CD4-positive, CD25-positive, alpha-beta regulatory T cell (primary cell): ENCODE measurements around the gene ZC3HAV1L. TPM values are rescaled to one million over a fixed set of nuclear protein-coding genes. Genes with fewer than 3 reads are reported as not detected.
A peak's percentile ranks its signal among the peaks of the same experiment; 100 is the strongest.
"Not testable (repeated sequence)": the region's sequence is repeated elsewhere in the genome, so short reads cannot be mapped to it uniquely, and the experiment has no call there.

Experiments used
- ATAC-seq, 2 donors: fragments of 150-1000 bp; cut with Tn5 transposase; one replicate each; pipeline ENCODE4 v1.10.0; 2021; ENCODE audit warnings: low read depth in 2 of 2, moderate number of reproducible peaks in 2 of 2, moderate library complexity in 1 of 2
- DNase-seq, 3 donors: peaks; one replicate each; pipeline versions ENCODE4 v3.0.0 to v3.0.0-alpha.2; 2012 to 2022; ENCODE audit warnings: mixed read lengths in 1 of 3
- H3K27ac ChIP-seq: one replicate; pipeline ENCODE4 v1.7.0; 2013; ENCODE audit warnings: mild to moderate bottlenecking, low read length; ENCODE audit not compliant: insufficient read depth, poor library complexity, severe bottlenecking
- H3K27me3 ChIP-seq: one replicate; pipeline ENCODE4 v1.7.0; 2013; ENCODE audit warnings: low read length; ENCODE audit not compliant: control insufficient read depth, insufficient read depth
- H3K36me3 ChIP-seq: one replicate; pipeline ENCODE4 v1.7.0; 2013; ENCODE audit warnings: mild to moderate bottlenecking, low read length, moderate library complexity; ENCODE audit not compliant: control insufficient read depth, insufficient read depth
- H3K4me1 ChIP-seq: 2 replicates; pipeline ENCODE4 v1.7.0; 2013; ENCODE audit warnings: mild to moderate bottlenecking, low read length; ENCODE audit not compliant: insufficient read depth, control insufficient read depth, poor library complexity, severe bottlenecking
- H3K4me3 ChIP-seq: one replicate; pipeline ENCODE4 v1.7.0; 2013; ENCODE audit warnings: low read depth, mild to moderate bottlenecking, low read length, moderate library complexity
- H3K9me3 ChIP-seq, 2 experiments: 1 replicate in 1 of 2; 2 replicates in 1 of 2; pipeline ENCODE4 v1.7.0; 2013; ENCODE audit warnings: low read length in 2 of 2, mild to moderate bottlenecking in 1 of 2, moderate library complexity in 1 of 2; ENCODE audit not compliant: control insufficient read depth in 2 of 2
- H3K27ac Mint-ChIP-seq, 3 donors: one replicate each; pipeline ENCODE4 v1.8.0; 2020 to 2022; ENCODE audit warnings: mild to moderate bottlenecking in 3 of 3, mixed read lengths in 3 of 3, moderate library complexity in 2 of 3
- H3K27me3 Mint-ChIP-seq: one replicate; pipeline ENCODE4 v1.8.0; 2022; ENCODE audit warnings: mild to moderate bottlenecking, mixed read lengths
- H3K36me3 Mint-ChIP-seq: one replicate; pipeline ENCODE4 v1.8.0; 2020; ENCODE audit warnings: mixed read lengths
- H3K4me1 Mint-ChIP-seq, 4 donors: one replicate each; pipeline ENCODE4 v1.8.0; 2020 to 2022; ENCODE audit warnings: mixed read lengths in 4 of 4, mild to moderate bottlenecking in 1 of 4
- H3K4me3 Mint-ChIP-seq, 4 donors: one replicate each; pipeline ENCODE4 v1.8.0; 2020 to 2022; ENCODE audit warnings: mild to moderate bottlenecking in 4 of 4, mixed read lengths in 4 of 4, moderate library complexity in 3 of 4
- H3K9me3 Mint-ChIP-seq, 7 donors: one replicate each; pipeline ENCODE4 v1.8.0; 2020 to 2022; ENCODE audit warnings: mixed read lengths in 7 of 7, mild to moderate bottlenecking in 3 of 7, moderate library complexity in 2 of 7
- polyA plus RNA-seq, 4 donors: library from polyadenylated mRNA; unstranded; fragments of 300-500 nt; fragmentation: Illumina TruSeq; gene quantifications; one replicate each; pipeline ENCODE4 v1.2.3, GENCODE V29; 2021
- total RNA-seq: library from RNA; stranded (reverse); gene quantifications from one replicate; pipeline ENCODE4 v1.2.3, GENCODE V29; 2022

ZC3HAV1L gene
- total and polyA plus RNA-seq, 5 donors from 2014 or later: 0.25 to 1.4 (median 0.75) TPM; not detected in 1

DNA sequence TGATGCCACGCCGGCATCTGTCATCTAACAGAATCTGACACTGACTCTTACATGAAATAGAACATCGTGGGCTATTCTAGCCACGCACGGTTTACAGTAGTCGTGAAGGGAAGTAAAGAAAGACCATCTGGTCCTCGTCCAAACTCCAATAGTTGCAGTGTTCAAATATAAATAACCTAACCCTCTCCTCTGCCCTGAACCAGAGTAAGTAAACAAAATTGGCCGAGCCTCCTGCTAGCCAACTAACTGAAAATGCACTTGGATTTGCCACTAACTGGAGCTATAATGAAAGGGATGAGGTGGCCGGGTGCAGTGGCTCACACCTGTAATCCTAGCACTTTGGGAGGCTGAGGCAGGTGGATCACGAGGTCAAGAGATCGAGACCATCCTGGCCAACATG lies 29.5 kb upstream of the ZC3HAV1L start:
- peak overlapping the region in 2 of 3 donors; percentile 7 to 66 for H3K27ac Mint-ChIP-seq
- H3K36me3 ChIP-seq: peaks cover 95% of the 10 kb centered on the region

DNA sequence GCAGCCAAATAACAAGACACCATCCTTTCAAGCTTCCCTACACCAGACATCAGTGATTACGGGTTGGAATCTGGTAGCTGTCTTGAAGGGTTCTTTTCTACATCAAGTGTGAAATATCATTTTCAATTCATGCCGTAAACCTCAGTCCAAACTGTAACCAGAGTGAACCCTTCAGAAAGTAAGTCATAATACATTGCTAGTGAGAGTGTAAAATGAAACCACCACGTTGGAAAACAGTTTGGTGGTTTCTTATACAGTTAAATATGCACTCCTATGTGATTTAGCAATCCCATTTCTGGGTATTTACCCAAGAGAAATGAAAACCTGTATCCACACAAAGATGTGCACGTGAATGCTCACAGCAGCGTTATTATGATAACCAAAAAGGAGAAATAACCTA lies 25.6 kb upstream of the ZC3HAV1L start:
- H3K4me1 Mint-ChIP-seq: peaks cover 17 to 67% (median 35%) of the 10 kb centered on the region in 4 donors
- H3K4me1 ChIP-seq: peaks cover 19% of the 10 kb centered on the region
- H3K27me3 Mint-ChIP-seq: no peaks in the 10 kb centered on the region
- no peaks in the 10 kb centered on the region for H3K9me3 ChIP-seq
- no peak overlapping the region for H3K4me3 ChIP-seq
- no peaks in the 10 kb centered on the region for H3K9me3 Mint-ChIP-seq
- peak overlapping the region in 1 of 4 donors; percentile 29 for H3K4me3 Mint-ChIP-seq
- ATAC-seq: no peak
- peak overlapping the region in 2 of 3 donors; percentile 31 to 59 for H3K27ac Mint-ChIP-seq
- H3K36me3 Mint-ChIP-seq: peaks cover 68% of the 10 kb centered on the region
- DNase-seq: no peak
- H3K27me3 ChIP-seq: no peaks in the 10 kb centered on the region
- H3K27ac ChIP-seq: no peak overlapping the region
- H3K36me3 ChIP-seq: peaks cover 95% of the 10 kb centered on the region

More for the DNA sequence above, 29.5 kb upstream of the ZC3HAV1L start:
- no peaks in the 10 kb centered on the region for H3K27me3 ChIP-seq
- peaks cover 19% of the 10 kb centered on the region for H3K4me1 ChIP-seq
- DNase-seq (no peak), ATAC-seq (no peak)
- Mint-ChIP-seq H3K9me3 (no peaks in the 10 kb centered on the region), H3K4me1 (peaks cover 20 to 76% (median 40%) of the 10 kb centered on the region in 4 donors), H3K4me3 (peak overlapping the region in 1 of 4 donors; percentile 35), H3K27me3 (no peaks in the 10 kb centered on the region), H3K36me3 (peaks cover 73% of the 10 kb centered on the region)
- H3K4me3 ChIP-seq: no peak overlapping the region
- H3K27ac ChIP-seq: no peak overlapping the region
- H3K9me3 ChIP-seq: no peaks in the 10 kb centered on the region

DNA sequence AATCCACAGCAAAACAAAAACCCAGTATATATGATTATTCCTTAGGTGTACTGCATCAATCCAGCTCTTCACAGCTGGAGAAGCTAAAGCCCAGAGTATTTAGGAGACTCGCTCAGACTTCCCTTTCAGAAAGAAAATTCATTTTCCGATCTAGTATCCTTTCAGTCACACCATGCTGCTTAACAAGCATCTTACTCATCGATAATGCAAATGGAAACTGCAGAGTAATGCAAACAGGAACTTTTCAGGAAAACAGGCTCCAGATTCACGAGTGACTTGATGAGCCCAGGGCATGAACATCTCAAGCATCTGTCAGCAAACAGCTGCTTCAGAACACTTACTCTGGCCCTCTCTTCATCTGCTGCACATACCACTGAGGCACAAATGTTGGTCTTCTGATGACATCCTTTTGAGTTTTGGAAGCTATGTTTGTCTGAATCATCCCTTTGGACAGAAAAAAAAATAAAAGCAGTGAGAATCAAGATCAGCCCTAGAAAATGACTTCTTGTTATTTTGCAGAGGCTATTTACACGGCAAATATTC lies 24.9 kb upstream of the ZC3HAV1L start:
- H3K27ac ChIP-seq: no peak overlapping the region

DNA sequence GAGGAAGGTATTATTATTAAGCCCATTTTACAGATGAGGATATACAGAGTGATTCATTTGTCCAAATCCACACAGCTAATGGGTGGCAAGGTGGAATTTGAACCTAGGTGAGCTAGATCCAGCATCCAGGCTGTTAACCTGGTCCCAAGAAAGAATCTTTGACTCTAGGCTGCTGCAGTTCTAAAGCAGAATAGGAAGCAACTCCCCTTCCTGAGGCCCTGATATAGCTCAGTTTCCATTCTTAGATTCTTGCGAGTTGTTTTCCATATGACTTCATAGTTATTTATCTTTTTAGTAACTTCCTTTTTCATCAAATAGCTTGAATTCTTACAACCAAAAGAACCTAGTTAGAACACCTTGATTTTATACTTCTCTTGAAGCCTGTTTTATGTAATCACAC lies 24.1 kb upstream of the ZC3HAV1L start:
- peaks cover 17 to 59% (median 35%) of the 10 kb centered on the region in 4 donors for H3K4me1 Mint-ChIP-seq

More for the DNA sequence above, 24.9 kb upstream of the ZC3HAV1L start:
- peaks cover 67% of the 10 kb centered on the region for H3K36me3 Mint-ChIP-seq
- no peaks in the 10 kb centered on the region for H3K27me3 Mint-ChIP-seq
- Histone ChIP-seq H3K4me3 (no peak overlapping the region), H3K36me3 (peaks cover 95% of the 10 kb centered on the region), H3K4me1 (peaks cover 19% of the 10 kb centered on the region), H3K9me3 (no peaks in the 10 kb centered on the region), H3K27me3 (no peaks in the 10 kb centered on the region)
- peak overlapping the region; percentile 1 to 59 (median 56) for H3K27ac Mint-ChIP-seq
- peaks cover 17 to 64% (median 37%) of the 10 kb centered on the region in 4 donors for H3K4me1 Mint-ChIP-seq
- ATAC-seq: no peak
- H3K4me3 Mint-ChIP-seq: peak overlapping the region in 2 of 4 donors; percentile 3 to 31
- H3K9me3 Mint-ChIP-seq: no peaks in the 10 kb centered on the region
- DNase-seq: no peak

DNA sequence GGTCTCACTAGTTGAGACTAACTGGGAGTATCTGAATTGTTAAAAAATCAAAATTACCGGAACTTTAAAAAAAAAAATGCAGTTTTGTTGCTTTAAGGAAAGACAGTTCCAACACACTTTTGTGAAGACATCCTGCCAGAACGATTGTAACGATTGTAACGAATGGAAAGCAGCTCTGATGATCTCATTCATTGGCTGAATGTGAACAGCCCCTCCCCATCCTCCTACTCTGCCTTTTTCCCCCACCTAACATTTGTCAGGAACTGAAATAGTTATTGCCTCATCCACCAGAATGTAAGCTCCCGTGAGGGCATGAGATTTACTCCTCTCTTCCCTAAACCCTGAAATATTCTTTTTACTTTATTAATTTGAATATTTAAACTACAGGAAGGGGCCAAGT lies 23.1 kb upstream of the ZC3HAV1L start:
- Histone ChIP-seq H3K4me1 (peaks cover 19% of the 10 kb centered on the region), H3K27me3 (no peaks in the 10 kb centered on the region), H3K4me3 (no peak overlapping the region), H3K27ac (peak overlapping the region; percentile 42), H3K36me3 (peaks cover 95% of the 10 kb centered on the region), H3K9me3 (no peaks in the 10 kb centered on the region)
- Mint-ChIP-seq H3K36me3 (peaks cover 64% of the 10 kb centered on the region), H3K27ac (peak overlapping the region; percentile 26 to 56 (median 54)), H3K9me3 (no peaks in the 10 kb centered on the region), H3K27me3 (no peaks in the 10 kb centered on the region), H3K4me1 (peaks cover 17 to 54% (median 31%) of the 10 kb centered on the region in 4 donors), H3K4me3 (no peak overlapping the region)
- ATAC-seq (no peak), DNase-seq (no peak)

More for the DNA sequence above, 24.1 kb upstream of the ZC3HAV1L start:
- H3K27me3 Mint-ChIP-seq: no peaks in the 10 kb centered on the region
- peak overlapping the region in 1 of 4 donors; percentile 31 for H3K4me3 Mint-ChIP-seq
- H3K36me3 ChIP-seq: peaks cover 95% of the 10 kb centered on the region
- peak overlapping the region; percentile 28 to 59 (median 56) for H3K27ac Mint-ChIP-seq
- ATAC-seq (no peak), DNase-seq (no peak)
- H3K4me1 ChIP-seq: peaks cover 19% of the 10 kb centered on the region
- H3K4me3 ChIP-seq: no peak overlapping the region
- H3K27ac ChIP-seq: peak overlapping the region; percentile 42
- H3K27me3 ChIP-seq: no peaks in the 10 kb centered on the region
- H3K36me3 Mint-ChIP-seq: peaks cover 62% of the 10 kb centered on the region
- no peaks in the 10 kb centered on the region for H3K9me3 Mint-ChIP-seq
- H3K9me3 ChIP-seq: no peaks in the 10 kb centered on the region

DNA sequence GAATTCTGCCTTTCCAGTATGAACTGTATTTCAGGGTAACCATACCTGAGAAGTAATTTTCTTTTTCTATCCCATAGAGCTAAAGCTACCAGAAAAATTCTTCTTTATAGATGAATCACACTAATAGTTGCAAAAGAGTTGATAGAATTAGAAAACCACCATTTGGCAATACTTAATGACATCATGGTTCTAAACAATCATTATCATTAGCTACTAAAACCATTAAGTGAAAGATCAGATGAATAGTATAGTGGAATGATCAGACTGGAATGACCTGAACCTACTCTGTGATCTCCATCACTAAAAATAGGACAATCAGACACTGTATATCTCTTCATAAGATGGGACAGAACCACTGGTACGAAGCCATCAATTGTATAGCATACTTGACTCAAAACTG lies 19.8 kb upstream of the ZC3HAV1L start:
- no peaks in the 10 kb centered on the region for H3K27me3 Mint-ChIP-seq
- H3K27ac Mint-ChIP-seq: peak overlapping the region in 2 of 3 donors; percentile 49 to 58
- peaks cover 6 to 29% (median 13%) of the 10 kb centered on the region in 4 donors for H3K4me1 Mint-ChIP-seq
- H3K4me1 ChIP-seq: peaks cover 2% of the 10 kb centered on the region
- no peak overlapping the region for H3K27ac ChIP-seq
- no peak overlapping the region for H3K4me3 ChIP-seq
- peaks cover 93% of the 10 kb centered on the region for H3K36me3 ChIP-seq
- ATAC-seq (no peak), DNase-seq (no peak)
- no peaks in the 10 kb centered on the region for H3K9me3 ChIP-seq
- H3K27me3 ChIP-seq: no peaks in the 10 kb centered on the region
- peaks cover 57% of the 10 kb centered on the region for H3K36me3 Mint-ChIP-seq
- H3K4me3 Mint-ChIP-seq: no peak overlapping the region
- no peaks in the 10 kb centered on the region for H3K9me3 Mint-ChIP-seq

DNA sequence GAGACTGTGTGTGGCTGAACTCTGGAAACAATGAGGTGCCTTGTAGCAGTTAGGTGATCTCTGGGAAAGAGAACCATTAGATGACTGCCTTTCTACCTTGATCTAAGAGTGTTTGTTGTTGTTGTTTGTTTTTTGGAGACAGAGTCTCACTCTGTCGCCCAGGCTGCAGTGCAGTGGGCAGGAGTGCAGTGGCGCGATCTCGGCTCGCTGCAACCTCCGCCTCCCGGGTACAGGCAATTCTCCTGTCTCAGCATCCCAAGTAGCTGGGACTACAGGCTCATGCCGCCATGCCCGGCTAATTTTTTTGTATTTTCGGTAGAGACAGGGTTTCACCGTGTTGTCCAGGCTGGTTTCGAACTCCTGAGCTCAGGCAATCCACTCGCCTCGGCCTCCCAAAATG lies 18.8 kb upstream of the ZC3HAV1L start:
- Mint-ChIP-seq H3K4me1 (peaks cover under 1 to 20% (median 9%) of the 10 kb centered on the region in 4 donors), H3K36me3 (peaks cover 56% of the 10 kb centered on the region), H3K27ac (peak overlapping the region in 1 of 3 donors; percentile 38)
- H3K27me3 ChIP-seq, H3K4me3 ChIP-seq, DNase-seq, H3K4me3 Mint-ChIP-seq, H3K9me3 ChIP-seq, H3K9me3 Mint-ChIP-seq, H3K27me3 Mint-ChIP-seq, ATAC-seq, H3K27ac ChIP-seq, H3K4me1 ChIP-seq: not testable (repeated sequence)
- peaks cover 93% of the 10 kb centered on the region for H3K36me3 ChIP-seq

DNA sequence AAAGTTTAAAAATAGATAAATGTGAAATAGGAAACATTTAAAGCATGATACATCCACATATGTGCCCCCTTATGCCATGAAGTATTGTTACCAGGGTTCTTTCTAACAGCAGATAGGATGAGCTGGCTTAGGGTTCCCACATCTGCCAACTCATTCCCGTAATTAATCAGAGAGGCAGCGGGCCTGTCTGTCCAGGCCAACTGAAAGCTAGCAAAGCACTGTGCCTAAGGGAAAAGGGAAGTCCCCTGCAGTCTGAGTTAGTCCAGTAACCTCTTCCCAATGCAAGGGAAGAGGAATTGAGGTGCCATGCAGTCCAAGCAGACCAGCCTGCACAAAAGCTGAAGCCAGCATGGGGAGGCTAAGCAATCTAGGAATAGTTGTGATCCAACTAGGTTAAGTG lies 18.3 kb upstream of the ZC3HAV1L start:
- Mint-ChIP-seq H3K27me3 (no peaks in the 10 kb centered on the region), H3K27ac (peak overlapping the region in 2 of 3 donors; percentile 38 to 65), H3K9me3 (no peaks in the 10 kb centered on the region), H3K36me3 (peaks cover 62% of the 10 kb centered on the region), H3K4me1 (peaks cover 6 to 23% (median 13%) of the 10 kb centered on the region in 4 donors), H3K4me3 (no peak overlapping the region)
- DNase-seq (no peak), ATAC-seq (no peak)
- no peak overlapping the region for H3K4me3 ChIP-seq
- H3K27me3 ChIP-seq: no peaks in the 10 kb centered on the region
- no peaks in the 10 kb centered on the region for H3K4me1 ChIP-seq
- no peak overlapping the region for H3K27ac ChIP-seq
- no peaks in the 10 kb centered on the region for H3K9me3 ChIP-seq
- peaks cover 93% of the 10 kb centered on the region for H3K36me3 ChIP-seq
